HL-60/S4 (cell line): ENCODE measurements around the gene POLN.
"Not testable (repeated sequence)": the region's sequence is repeated elsewhere in the genome, so short reads cannot be mapped to it uniquely, and the experiment has no call there.

ENCODE experiments used
- in situ Hi-C: fragments of 300-500 bp; cut with MboI; formaldehyde crosslinking; loops from 2 replicates; pipeline ENCODE4 v1.14.3; 2022; ENCODE audit warnings: low sequenced_read_pairs

POLN gene

DNA sequence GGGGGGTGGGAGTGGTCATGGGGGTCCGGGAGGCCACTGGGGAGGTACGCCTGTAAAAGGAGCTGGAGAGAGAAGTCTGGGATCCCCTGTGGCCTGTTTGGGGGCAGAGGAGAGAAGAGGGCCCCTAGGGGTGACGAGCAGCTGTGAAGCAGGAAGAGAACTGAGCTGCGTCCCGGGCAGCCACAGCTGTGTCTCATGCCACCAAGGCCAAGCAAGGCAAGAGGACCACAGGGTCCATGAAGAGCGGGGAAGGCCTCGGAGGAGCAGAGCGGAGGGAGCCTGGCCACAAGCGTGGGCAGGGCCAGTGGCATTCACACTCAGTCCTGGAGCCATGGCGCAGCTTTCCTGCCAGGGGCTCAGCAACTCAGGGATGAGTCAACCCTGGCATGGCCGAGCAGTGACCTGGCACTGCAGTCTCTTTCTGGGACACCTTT, 196.4 kb downstream of the POLN start:
- in situ Hi-C loops: no loop called here

DNA sequence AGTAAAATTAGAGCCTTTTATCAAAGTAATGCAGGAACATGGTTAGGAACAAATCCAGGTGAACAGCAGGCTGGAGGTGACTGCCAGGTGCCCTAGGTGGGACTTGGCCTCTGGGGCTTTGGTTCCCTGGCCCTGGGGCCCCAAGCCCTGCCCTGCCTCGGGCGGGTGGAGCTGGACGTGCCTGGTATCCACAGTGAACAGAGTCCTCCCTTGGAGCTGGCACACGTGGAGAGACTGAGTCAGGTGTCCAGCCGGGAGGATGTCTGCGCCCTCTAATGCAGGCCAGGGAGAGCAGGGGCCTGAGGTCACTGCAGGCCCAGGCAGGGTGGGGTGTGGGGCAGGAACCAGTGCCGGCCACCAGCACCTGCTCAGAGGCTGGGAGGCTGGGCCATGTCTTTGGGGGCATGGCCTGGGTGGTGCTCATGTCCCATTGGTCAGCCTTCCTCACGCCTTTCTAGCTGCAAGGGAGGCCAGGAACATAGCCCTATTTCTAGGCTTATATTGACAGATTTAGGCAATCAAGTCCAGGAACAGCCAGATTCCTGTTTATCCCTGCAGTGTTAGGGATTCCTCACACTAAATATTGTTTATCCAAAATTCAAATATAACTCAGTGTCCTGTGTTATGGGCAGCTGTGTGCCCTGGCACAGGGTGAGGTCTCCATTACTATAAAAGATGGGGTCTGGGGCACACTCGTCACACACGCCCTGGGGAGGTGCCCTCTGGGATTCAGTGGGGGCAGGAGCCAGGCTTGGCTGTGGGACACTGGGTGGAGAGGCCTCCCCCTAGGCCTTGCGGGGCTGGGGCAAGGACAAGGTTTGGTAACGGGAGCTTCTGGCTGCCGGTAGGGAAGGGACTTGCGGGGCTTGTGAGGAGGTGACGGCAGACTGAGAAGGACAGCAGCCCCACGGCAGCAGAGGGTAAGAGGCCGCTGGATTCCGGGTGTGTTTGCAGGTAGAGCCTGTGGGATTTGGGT, 197.1 kb downstream of the POLN start:
- in situ Hi-C loops: no loop called here

DNA sequence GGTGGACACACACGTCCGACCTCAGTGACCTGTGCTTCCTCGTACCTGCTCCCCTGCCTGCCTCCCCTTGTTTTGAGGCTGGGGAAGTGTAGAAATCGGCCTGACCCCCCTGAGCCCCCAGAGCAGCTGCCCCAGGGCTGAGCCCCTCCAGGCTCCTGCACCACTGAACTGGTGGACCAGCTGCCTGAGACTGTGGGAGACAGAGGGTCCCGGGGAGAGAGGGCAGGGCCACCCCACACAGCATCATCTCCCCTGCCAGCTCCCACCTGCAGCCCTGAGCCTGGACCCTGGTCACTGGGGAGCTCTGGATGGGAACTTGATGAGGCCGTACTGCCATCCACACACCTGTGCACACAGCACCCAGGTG, 197.8 kb downstream of the POLN start:
- in situ Hi-C loops: no loop called here

DNA sequence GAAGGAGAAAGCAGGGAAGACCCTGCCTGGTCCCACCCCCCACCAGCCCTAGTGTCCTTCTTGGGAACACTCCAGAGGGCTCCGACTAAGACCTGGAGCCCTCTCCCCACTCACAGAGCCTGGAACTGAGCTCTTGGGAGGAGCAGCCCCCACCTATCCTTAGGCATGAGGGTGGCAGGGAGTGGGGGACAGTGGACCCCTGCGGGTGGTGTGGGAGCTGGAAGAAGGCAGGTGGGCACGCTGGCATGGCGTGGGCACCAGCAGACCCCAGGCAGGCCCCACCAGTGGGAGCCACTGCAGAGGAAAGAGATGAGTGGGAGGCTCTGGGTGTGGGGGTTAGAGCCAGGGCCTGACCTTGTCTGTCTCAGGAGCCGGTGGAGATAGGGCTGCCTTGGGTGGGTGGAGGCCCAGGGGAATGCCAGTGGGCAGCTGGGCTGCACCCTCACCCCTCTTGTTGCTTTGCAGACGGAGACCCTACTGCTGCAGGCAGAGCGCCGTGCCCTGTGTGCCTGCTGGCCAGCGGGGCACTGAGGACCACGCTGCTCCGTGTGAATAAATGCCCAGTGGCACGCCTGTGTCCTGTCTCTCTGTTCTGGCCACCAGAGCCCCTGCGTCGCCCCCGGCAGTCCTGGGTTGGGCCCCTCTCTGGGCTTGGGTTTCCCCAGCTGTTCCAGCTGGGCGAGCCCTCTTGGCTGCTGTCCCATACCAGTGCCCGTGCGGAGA, 198.4 kb downstream of the POLN start:
- in situ Hi-C loops: no loop called here

GRCh38 chr4:2042947-2043395, 198.9 kb downstream of the POLN start:
- in situ Hi-C loops: no loop called here

GRCh38 chr4:2042204-2042946, 199.5 kb downstream of the POLN start:
- in situ Hi-C loops: no loop called here

- in situ Hi-C loops: no loop called here
These were observed 200.4 kb downstream of the POLN start for GRCh38 chr4:2041239-2042130.

DNA sequence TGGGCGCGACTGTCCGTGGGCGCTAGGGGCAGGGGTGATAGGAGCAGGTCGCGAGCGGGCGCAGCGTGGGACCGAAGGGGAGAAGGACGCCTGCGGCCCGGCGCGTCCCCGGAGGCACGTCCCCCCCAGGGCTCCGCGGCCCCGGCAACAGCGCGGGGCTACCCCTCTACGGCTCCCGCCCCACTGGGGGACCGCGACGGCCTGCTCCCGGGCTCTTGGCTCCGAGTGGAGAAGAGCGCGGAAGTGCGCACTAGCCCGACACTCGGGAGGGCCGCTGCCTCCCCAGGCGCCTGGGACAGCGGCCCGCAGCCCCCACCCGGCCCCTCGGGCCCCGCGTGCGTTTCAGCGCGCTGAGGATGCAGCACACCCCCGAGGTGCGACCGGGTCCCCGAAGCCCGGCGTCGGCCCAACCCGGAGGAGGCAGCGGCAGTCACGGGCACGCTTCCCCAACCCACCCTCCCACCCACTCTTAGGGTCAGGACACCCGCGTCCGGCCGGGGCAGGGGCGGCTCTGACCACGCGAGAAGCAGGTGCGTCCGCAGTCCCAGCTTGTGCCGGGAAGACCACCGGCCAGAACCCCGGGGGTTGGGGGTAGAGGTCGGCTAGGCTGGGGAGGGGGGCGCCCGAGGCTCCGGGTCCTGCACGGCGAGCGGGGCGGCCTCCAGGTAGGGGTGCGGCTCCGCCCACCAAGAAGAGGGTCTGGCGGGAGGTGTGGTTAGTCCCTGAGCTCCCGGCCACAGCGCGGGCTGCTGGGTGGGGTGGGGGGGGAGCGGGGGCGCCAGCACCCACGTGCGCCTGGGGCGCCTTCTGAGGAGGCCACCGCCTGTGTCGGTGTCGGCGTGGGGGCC, 201.3 kb downstream of the POLN start:
- in situ Hi-C loops: no loop called here

GRCh38 chr4:2036866-2037265, 205.1 kb downstream of the POLN start:
- in situ Hi-C loops: no loop called here

DNA sequence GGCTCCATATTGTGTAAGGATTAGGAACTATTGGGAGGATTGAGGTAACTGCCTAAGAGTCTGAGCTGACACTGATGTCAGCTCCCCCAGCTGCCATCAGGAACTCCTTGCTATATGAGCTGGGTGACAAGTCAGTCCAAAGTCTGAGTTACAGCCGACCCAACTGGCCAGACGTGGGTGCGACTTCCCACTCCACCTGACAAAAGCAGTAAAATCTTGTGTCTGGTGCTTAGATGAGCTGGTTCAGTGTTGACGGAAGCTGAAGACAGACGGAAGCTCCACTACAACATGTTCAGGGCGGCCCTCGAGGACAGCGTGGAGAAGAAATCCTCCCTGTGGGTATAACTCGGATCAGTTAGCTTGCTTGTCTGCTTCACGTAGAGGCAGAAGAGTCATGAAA, 205.6 kb downstream of the POLN start:
- in situ Hi-C loops: no loop called here

DNA sequence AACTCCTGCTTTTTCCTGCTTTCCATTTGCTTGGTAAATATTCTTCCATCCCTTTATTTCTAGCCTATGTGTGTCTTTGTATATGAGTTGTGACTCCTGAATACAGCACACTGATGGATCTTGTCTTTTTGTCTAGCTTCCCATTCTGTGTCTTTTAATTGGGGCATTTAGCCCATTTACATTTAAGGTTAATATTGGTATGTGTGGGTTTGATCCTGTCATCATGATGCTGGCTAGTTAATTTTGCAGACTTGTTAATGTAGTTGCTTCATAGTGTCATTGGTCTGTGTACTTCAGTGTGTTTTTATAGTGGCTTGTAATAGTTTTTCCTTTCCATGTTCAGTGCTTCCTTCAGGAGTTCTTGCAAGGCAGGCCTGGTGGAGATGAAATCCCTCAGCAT, 210.8 kb downstream of the POLN start:
- in situ Hi-C loops: not testable (repeated sequence)

DNA sequence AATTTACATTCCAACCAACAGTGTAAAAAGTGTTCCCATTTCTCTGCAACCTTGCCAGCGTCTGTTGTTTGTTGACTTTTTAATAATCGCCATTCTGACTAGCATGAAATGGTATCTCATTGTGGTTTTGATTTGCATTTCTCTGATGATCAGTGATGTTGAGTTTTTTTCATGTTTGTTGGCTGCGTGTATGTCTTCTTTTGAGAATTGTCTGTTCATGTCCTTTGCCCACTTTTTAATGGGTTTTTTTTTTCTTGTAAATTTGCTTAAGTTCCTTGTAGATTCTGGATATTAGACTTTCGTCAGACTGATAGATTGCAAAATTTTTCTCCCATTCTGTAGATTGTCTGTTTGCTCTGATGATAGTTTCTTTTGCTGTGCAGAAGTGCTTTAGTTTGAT, 214.8 kb downstream of the POLN start:
- in situ Hi-C loops: not testable (repeated sequence)

GRCh38 chr4:2025817-2026216, 216.1 kb downstream of the POLN start:
- in situ Hi-C loops: no loop called here

DNA sequence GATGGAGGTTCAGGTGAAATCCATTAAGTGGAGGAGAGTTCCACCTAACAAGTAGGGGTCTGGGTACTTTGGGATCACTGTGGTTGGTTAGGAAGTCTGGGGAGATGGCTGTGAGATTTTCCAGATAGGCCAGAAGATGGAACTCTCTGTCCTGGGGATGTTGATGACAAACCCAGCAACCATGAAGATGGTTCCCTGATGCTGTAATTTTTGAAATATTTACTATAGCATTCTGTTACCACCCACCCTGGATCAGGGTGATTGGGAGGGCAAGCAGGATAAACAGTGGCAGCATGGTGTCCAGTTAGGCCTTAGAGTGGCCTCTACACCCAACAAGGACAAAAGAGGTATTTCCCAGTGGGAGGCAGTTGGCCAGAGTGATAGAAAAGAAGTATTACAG, 217.2 kb downstream of the POLN start:
- in situ Hi-C loops: no loop called here
